Cardiac fibroblast (primary cell): Measurements from ENCODE around the gene NCOR2.
"Not testable (repeated sequence)": the region's sequence is repeated elsewhere in the genome, so short reads cannot be mapped to it uniquely, and the experiment has no call there.

ENCODE experiments used
- DNase-seq, 2 donors: peaks; one replicate each; pipeline versions ENCODE4 v3.0.0 to v3.0.0-alpha.2; 2010; ENCODE audit warnings: low read depth in 2 of 2
- H3K4me3 ChIP-seq, 2 donors: replicated peaks in 1 of 2; 1 replicate in 1 of 2; 2 replicates in 1 of 2; pipeline ENCODE4 v1.5.1; 2011; ENCODE audit warnings: low read depth in 2 of 2, low read length in 2 of 2, mild to moderate bottlenecking in 2 of 2, moderate library complexity in 1 of 2
- TF ChIP-seq, protein P1 (sequence below): IDR thresholded peaks from one replicate; pipeline ENCODE4 v1.5.1; 2011; ENCODE audit warnings: low read depth, mild to moderate bottlenecking, low read length, inconsistent platforms

The NCOR2 gene

GRCh38 chr12:124593176-124593575, 25.8 kb upstream of the NCOR2 start:
- H3K4me3 ChIP-seq, result no peak overlapping the region
- TF ChIP-seq, protein P1, sequence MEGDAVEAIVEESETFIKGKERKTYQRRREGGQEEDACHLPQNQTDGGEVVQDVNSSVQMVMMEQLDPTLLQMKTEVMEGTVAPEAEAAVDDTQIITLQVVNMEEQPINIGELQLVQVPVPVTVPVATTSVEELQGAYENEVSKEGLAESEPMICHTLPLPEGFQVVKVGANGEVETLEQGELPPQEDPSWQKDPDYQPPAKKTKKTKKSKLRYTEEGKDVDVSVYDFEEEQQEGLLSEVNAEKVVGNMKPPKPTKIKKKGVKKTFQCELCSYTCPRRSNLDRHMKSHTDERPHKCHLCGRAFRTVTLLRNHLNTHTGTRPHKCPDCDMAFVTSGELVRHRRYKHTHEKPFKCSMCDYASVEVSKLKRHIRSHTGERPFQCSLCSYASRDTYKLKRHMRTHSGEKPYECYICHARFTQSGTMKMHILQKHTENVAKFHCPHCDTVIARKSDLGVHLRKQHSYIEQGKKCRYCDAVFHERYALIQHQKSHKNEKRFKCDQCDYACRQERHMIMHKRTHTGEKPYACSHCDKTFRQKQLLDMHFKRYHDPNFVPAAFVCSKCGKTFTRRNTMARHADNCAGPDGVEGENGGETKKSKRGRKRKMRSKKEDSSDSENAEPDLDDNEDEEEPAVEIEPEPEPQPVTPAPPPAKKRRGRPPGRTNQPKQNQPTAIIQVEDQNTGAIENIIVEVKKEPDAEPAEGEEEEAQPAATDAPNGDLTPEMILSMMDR, result no peak
- no peak for DNase-seq

DNA sequence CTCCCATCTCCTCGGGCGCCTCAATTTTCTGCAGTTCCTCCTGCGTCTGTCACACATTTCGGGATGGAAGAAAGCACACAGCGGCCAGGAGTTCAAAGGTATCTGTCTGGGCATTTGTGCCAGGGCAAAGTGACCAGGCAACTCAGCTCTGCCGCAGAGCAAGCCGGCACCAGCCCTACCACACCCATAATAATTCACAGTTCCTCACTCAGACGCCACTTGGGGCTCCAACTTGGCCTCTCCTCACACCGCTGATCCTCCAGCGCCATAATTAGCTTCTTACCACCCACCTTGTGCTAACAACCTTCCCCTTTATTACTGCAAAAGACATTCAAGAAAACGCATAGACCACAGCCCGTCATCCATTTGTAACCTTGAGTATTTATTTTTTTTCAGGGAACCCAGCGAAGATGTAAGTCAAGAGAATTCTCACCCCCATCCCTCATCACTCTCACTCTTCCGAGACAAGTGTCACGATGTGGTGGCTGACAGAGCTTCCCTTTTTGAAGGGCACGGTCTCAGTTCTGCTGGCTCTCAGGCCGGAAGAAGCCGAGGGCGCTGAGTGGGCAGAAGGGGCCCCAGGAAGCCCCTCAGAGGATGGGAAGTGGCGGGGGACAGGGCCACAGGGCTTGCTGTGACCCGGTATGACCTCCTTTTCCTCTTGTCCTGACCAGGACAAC, 25.2 kb upstream of the NCOR2 start:
- DNase-seq, result no peak
- TF ChIP-seq, protein P1, result no peak
- H3K4me3 ChIP-seq, result no peak overlapping the region

DNA sequence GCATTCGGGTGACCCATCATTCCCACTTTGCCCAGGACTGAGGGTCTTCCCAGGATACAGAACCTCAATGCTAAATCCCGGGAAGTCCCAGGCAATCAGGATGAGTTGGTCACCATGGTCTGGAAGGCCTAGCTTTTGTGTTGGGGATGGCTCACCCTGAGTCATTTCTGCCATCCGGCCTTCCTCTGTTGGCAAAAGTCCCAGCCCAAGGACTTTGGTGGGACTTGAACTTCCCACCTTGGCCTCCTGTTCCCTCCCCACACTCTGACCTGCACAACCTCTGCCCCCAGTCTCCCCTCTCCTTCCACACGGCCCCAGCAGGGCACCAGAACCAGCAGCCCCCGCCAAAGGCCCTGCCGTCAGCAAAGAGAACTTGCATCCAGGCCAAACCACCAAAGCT, 24.6 kb upstream of the NCOR2 start:
- H3K4me3 ChIP-seq, result no peak overlapping the region
- TF ChIP-seq, protein P1, result no peak
- DNase-seq, result peak; percentile 41 to 85

- no peak for DNase-seq
- no peak overlapping the region for H3K4me3 ChIP-seq
- TF ChIP-seq, protein P1, result no peak
Measured at GRCh38 chr12:124590447-124590846, 23.0 kb upstream of the NCOR2 start.

GRCh38 chr12:124588751-124589267, 21.4 kb upstream of the NCOR2 start:
- TF ChIP-seq, protein P1, result no peak
- DNase-seq, result peak; percentile 58 to 85
- no peak overlapping the region for H3K4me3 ChIP-seq

DNA sequence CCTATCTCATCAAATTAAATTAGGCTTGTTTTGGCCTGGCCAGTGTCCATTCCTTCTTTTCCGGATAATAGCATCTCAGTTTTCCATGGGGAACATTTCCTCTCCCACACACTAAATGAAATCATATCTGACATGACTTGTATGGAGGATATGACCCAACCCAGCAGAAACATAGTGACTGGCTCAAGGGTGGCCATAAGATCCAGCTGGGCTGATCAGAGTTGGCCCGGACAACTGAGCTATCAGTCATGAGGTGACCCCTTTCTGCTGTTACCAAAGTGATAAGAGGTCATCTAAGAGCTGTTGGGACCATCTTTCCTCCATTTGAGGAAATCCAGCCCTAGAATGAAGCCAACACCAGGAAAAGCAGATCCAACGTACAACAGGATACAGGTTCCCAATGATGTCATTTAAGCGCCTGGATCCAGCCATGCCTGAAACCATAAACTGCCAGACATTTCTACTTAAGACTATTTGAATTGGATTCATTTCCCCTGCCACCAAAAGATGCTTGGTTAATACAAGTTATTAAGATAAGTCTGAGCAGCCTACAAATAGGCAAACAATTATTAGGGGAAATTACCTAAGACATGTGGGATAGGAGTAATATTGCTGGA, 20.7 kb upstream of the NCOR2 start:
- H3K4me3 ChIP-seq, result no peak overlapping the region
- TF ChIP-seq, protein P1, result no peak
- DNase-seq, result no peak

DNA sequence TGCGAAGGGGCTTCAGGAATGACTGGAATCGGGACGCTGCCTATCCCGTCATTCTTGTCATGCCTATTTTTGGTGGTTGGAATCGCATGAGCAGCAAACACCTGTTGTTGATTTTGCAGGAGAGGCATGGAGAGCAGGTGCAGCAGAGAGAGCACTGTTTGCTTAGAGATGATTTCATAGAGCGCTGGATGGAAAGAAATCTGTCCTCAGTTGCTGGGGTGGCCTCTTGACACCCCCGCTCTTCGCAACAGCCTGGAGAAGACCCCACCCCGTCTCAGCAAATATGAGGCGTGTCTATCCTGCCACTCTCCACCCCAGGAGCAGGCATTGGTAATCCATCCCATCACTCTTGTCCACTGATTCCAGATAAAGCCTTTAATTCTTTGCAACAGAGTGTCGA, 19.3 kb upstream of the NCOR2 start:
- DNase-seq, result no peak
- TF ChIP-seq, protein P1, result no peak
- no peak overlapping the region for H3K4me3 ChIP-seq

- not testable (repeated sequence) for H3K4me3 ChIP-seq, DNase-seq
Measured at GRCh38 chr12:124584494-124584893, 17.1 kb upstream of the NCOR2 start.
